ENCODE results near the gene ATXN7L2.

The ATXN7L2 gene

GRCh38 chr1:109528712-109529111 lies 45.0 kb downstream of the ATXN7L2 start:
- no peak for DNase-seq

GRCh38 chr1:109529881-109530456 lies 46.3 kb downstream of the ATXN7L2 start:
- DNase-seq: no peak

GRCh38 chr1:109530457-109531087 lies 46.9 kb downstream of the ATXN7L2 start:
- no peak for DNase-seq

GRCh38 chr1:109531380-109531779 lies 47.7 kb downstream of the ATXN7L2 start:
- DNase-seq: no peak

GRCh38 chr1:109531826-109532364 lies 48.2 kb downstream of the ATXN7L2 start:
- no peak for DNase-seq

- DNase-seq: peak; percentile 60 to 64
Observed at GRCh38 chr1:109532365-109533136, 48.8 kb downstream of the ATXN7L2 start.

GRCh38 chr1:109534307-109534858 lies 50.7 kb downstream of the ATXN7L2 start:
- DNase-seq: peak in 1 of 2 experiments; percentile 18

GRCh38 chr1:109535481-109535880 lies 51.8 kb downstream of the ATXN7L2 start:
- no peak for DNase-seq

GRCh38 chr1:109535971-109536491 lies 52.3 kb downstream of the ATXN7L2 start:
- DNase-seq: no peak

GRCh38 chr1:109537450-109538178 lies 53.9 kb downstream of the ATXN7L2 start:
- no peak for DNase-seq

GRCh38 chr1:109538827-109539555 lies 55.3 kb downstream of the ATXN7L2 start:
- DNase-seq: no peak

- no peak for DNase-seq
Observed at GRCh38 chr1:109539676-109540075, 56.0 kb downstream of the ATXN7L2 start, which contains the start of gene GPR61. TSS of gene GPR61 (plus strand) at chr1:109539872. CDS start at chr1:109543023, 3,151 bp downstream.

- DNase-seq: no peak
Observed at GRCh38 chr1:109541102-109541501, 57.4 kb downstream of the ATXN7L2 start.
